Fibroblast of peridontal ligament (primary cell): ENCODE results near the gene KCNJ6.
A peak's percentile ranks its signal among the peaks of the same experiment; 100 is the strongest.

Experiments used
- DNase-seq: peaks from one replicate; pipeline ENCODE4 v3.0.0-alpha.2; 2010; ENCODE audit errors: extremely low read depth

The KCNJ6 gene

DNA sequence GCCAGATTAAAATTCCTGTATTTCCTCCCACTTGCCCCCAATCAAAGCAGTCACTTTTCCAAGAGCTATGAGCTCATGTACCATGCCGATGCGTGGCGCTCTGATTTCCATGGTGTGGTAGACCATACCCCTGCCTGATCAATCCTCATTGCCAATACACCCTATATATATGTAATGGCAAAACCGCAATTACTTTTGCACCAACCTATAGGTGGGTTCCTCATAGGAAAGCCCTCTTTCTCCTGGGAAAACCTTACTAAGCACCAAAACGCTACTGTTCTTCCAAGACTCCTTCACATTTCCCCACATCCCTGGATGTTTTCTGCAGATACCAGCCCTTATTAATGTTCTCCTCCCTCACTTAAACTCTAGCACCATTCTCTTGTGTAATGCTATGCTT lies 11.0 kb downstream of the KCNJ6 start:
- no peak for DNase-seq

DNA sequence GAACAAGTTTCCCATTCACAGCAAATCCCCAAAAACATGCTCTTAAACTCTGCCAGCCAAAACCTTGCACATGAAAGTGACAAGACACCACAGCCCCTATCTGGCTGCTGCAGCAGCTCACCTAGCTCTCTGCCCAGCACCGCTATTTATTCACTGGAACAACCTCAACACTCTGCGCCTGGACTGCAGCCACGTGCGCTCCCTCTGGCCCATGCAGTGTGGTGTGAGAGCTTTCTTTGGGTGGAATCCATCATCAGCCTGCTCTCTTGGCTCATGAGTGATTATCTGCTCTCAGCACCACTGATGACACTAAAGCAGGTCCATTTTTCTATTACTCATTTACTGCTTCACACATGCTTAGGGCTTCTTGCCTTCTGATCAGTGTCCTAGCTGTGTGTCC lies 11.4 kb downstream of the KCNJ6 start:
- DNase-seq = no peak

DNA sequence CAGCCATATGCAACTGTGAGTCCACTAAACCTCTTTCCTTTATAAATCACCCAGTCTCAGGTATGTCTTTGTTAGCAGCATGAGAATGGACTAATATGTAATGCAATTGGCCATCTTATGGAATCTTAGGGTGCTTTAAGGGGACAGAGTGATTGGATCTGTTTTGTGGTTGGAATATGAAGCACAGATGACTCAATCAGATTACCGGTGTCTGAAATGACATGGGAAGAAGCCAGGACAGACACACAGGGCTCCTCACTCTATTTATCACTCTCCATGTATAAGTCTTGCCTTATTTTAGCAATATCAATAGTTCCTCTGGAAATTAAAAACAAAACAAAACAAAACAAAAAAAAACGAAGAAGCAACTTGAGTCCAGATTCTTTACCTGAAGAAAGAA lies 12.9 kb downstream of the KCNJ6 start:
- no peak for DNase-seq

DNA sequence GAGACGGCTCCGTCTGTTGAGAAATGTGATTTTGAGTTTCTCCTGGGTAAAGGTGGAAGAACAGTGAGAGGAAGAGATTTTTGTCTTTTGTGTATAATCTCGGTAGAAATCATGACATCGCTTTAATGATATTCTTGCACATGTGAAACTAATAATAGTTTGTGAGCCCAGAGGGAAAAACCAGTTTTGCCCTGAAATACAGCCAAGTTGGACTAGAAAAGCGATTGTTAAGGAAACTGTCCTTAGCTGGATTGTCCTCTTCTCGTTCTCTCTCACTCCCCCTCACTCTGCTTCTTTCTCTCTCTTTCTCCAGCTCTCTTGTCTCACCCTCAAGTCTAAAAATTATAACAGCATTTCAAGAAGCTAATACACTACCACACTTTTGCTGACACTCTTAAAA lies 17.1 kb downstream of the KCNJ6 start:
- DNase-seq = peak; percentile 19

DNA sequence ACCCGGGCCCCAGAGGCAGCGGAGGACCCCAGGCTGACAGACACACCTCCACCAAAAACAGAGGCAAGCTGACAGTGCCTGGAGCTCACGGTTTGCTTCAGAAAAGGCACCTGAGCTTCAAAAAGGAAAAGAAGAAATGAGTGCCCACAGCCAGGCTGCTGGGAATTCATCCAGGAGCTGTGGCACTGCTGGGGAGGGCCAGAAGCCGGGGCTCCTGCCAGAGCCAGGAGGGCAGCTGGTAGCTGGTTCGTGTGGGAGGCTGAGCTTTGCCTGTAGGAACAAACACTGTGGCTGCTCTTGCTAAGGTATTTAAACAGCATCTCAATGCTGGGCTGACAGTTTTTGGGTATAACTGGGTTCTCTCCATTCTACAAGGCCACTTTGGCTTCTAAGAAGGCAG lies 19.5 kb downstream of the KCNJ6 start:
- DNase-seq = no peak

DNA sequence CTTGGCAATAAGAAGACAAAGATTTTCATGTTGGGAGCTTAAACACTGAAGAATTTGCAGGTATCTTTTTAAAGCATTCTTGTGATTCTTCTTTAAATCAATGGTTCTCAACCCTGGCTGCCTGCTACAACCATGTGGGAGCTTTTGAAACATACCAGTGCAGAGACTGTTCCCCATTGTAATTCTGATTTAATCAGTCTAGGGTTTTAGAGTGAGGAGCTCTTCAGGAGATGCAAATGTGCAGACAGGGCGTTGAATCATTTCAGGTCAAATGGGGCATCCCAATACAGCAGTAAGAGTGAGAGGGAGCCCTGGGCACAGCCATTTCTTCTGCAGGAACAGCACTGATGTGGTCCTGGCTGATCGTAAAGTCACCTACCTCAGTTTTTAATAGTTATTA lies 24.3 kb downstream of the KCNJ6 start:
- no peak for DNase-seq

DNA sequence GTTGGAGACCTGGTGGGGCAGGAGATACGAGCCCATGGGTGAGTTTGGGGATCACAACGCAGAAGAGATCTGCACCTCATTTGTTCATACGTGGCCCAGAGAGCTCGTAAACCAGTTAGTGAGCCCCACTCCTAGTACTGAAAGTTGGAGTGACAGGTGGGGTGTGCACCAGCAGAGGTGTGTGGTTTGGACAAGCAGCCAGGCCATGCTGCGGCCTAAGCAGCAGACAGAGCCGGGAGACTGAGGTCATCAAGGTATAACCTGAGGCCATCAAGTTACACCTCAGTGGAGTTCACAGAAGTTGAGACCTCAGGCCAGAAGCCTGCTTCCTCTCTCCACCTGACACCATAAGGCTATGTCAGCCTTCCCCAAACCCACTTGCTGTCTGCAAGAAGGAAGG lies 27.6 kb downstream of the KCNJ6 start:
- DNase-seq = no peak

DNA sequence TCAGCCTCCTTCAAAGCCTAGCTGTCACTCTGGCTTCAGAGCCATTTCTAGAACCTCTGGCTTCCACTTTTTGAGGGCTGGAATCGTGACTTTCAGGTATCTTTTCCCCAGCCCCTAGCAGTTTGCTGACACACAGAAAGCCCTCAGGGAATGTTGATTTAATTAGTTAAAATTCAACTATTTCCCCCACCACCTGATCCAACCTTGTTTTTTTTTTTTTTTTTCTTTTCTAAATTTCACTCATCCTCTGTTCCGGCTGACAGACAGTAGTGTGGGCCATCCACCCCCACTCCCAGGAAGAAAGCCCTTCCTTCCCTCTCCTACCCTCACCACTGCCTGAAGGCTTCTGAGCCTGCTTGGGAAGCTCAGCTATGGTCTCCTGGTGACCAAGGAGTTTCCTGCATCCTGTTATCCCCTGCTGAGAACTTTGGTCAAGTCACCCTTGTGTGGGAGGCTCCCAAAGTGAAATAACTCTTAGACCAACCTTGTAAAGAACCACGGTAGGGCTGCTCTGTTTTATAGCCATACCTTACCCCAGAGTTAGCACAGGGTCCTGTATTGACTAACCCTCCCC lies 29.4 kb downstream of the KCNJ6 start:
- DNase-seq = no peak

DNA sequence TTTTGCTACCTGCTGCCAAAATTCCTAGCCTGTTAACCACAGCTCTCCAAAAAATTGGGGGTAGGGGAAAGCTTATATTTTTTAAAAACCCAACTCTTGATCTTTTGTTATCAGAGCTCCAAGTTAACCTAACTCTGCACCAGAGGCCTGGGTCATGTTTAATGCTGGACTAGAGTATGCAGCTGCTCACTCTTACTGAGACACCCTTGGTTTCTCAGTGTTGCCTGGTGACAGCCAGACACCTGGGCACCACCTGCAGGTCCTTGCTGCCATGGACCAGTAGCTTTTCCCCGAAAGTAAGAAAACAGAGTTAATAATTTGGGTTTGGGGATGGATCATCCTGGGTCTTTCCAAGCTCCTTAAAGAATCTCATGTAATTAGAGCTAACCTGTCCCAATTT lies 30.1 kb downstream of the KCNJ6 start:
- DNase-seq = no peak

DNA sequence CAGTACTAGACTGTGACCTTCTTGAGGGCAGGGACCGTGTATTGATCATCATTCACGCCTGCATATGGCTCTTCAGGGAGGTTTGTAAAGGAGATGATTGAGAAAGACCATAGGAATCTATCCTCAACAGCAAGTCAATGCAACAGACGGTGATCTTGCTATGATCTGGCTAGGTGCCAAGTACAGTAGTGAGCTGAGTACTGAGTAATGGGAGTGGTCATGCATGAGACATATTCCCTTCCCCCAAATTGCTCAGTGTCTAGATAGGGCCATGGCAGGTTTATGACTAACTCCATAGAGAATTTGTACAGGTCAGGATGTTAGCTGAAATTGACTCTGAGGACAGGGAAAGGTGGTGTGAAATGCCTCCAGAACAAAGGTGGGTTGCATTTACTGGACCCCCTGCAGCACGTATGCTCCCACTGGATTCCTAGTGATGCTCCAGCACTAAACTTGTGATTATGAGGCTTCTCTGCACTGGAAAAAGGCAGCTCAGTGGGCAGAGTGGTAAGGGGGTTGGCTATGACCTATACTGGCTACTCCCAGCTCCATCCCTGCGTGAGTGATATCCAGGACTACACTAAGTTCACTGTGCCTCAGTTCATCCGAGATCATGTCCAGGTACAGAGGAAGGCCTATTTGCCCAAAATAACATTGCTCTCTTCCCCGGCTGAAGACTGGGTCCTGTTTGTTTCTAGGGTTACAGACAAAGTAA lies 37.2 kb downstream of the KCNJ6 start:
- DNase-seq = peak; percentile 19

DNA sequence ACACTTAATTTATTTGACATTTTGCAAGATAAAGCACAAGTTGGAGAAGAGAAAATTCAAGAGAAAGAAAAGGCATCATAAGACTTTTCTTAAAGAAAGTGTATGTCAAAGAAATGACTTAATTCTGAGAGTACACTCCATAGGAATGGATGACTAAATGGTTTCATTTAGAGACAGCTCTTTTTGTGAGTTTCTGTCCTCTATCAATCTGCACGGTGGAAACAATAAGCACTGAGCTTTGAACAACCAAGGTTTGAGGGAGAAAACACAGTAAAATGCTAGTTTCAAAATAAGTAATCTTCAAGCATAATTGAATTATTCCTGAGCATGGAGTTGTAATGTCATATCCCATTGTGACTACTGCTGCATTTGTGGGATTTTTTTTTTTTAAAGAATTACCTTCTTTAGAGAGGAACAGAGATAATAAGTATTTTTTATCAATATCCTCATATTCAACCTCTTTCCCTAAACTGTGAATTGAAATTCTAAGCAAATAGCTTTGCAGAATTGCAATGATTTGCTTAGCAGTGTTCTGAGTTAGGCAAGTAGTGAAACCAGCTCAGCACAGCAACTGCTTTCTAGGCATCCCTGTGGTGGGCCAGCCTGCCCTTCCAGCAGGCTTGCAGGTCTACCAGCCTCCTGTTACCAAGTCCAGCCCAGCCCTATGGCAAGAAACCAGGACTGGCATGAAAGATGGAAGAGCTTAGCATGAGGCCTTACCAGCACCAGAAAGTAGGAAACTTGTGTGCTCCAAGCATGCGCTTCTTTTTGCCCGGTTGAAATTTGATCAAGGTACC lies 38.2 kb downstream of the KCNJ6 start:
- no peak for DNase-seq

DNA sequence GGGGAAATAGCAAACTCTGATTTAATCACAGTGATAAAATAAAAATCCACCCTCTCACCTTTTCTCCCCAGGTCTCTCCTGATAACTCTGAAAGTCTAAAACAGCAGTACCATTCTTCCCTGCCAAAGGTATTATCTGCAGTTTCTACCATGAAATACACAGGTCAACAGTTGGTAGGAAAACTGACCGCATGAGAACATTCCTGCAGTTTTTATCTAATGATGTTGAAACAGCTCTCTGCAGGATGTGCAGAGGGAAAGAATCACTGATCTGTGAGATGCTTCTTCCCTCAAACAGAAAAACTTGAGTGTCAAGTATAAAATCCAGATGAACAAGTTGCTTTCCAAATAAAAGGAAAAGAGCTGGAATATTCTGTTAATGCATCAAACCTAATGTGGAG lies 39.1 kb downstream of the KCNJ6 start:
- DNase-seq = no peak

DNA sequence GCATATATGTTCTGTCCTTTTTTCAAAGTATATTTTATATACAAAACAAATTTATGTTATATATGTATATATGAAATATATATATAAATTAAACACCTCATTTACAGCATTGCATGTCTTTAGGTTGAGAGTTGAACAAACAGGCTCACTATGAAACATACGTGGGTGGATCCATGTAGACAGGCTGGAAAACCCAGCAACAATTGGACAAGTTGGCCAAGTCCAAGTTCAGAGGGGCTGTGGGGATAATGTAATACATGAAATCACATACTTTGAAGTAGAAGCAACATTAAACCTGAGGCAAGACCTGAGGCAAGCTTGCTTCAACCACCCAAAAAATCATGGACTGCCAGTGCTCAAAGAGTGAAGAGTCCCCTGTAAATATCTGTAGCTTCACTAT lies 39.7 kb downstream of the KCNJ6 start:
- no peak for DNase-seq

DNA sequence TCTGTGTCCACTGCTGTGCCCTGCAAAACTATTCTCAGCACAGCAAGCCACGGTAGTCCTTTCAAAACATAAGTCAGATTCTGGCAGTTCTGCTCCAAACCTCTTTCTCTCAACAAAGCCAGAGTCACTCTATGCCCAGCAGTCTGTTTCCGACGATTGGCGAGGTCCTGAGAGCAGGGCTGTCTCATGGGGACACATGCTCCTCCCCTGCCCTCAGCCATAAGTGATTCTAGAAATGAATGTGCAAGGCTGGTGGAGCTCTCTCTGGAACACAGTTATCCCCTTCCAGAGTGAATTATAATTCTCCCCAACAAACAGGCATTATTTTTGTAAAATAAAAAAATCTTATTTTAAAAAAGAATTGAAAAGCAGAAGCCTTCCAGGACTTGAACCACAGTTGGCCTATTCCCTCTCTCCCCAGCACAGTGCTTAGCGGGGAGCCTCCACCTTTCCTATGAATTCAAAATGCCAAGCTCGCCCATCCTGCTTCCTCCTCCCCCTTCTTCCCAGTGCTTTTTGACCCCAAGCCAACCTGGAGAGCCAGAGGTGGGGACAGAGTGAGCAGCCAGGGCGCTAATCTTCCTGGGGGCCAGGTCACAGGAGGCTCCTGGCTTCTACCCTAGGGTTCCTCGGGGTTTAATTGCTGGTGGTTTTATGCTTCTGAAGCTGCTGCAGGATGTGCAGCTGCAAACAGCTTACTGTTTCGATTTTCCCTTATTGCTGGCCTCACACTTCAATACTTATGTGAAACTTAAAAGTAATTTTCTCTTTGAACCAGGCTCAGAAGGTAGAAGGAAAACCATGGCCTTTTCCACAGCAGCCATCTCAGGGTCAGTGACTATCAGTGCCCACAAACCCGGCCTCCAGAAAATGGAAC lies 41.1 kb downstream of the KCNJ6 start:
- no peak for DNase-seq

DNA sequence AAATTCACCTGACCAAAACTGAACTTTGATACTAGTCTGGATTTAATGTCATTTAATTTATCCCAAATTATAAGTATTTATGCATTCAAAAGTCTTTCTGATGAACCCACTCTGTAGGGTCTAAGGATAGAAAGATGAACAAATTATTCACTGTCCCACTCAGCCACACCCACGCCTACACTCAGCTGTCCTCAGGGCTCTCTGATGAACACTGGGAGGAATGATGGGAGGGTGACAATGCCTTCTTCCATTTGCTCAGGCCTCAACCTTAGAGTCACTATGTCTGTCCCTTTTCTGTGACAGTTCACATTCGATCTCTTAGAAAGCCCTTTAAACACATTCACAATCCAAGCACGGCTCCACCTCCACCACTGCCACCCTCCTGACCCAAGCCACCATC lies 41.8 kb downstream of the KCNJ6 start:
- no peak for DNase-seq

DNA sequence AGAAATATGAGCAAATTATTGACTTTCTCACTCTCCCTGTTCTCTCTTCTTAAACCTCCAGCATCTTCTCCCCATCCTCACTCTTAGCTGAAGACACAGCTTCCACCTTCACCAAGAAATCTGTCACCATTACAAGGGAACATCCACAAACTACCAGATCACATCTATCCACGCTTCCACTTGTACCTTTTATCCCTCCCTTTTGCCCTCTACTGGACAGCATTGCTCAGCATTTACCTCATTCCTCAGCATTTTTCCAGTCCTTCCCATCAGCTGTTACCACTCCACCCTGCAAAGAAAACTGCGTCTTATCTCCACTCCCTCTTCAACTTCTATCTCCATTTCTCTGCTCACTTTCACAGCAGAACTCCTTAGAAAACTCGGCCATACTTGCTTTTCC lies 42.6 kb downstream of the KCNJ6 start:
- DNase-seq = no peak

DNA sequence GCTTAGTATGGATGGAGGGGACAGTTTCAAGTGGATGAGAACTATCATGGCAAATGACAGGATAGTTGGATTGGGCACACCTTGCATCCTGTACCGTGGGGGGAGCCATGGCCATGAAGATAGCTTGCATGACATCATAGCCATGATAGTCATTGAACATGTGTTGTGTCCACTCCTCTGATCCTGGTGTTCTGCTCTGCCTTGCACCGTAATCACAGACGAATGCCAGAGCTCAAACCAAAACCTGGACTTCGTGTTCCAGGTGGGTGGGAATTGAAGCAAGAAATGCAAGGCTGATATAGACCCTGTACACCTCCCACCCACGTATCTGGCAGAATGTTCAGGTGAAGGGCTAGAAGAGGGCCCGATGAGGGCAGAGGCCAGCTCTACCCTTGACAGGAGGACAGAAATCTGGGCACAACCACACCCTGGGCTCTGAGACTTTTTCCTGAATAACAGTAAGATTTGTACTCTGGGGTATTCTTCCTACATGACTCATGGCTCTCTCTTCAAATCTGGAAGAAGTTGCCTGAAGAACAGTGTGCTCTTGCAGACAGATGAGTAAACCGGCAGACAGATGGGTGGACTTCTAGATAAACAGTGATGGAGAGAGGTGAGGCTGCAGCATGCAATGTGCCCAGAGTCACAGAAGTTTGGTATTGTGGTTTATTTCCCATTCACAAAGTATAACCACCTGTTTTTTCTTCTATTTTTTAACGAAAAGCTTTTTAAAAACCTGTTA lies 45.0 kb downstream of the KCNJ6 start:
- DNase-seq = peak; percentile 70

DNA sequence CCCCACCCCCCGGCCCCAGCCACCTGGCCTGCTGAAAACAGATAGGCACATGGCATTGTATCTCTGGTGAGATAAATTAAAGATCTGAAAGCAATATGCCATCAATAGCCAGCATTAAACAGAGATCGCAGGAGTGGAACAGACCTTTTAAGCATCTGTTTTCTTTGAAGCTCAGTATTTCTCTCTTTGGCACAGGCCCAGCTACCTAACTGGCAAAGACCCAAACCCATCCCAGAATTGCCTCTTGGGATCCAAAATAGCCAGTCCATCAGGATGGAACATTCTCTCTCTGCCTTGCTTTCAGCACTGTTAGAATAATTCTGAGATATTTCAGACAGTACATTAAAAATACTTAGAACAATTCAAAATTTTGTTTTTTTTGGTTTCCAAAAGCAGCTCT lies 46.0 kb downstream of the KCNJ6 start:
- no peak for DNase-seq

DNA sequence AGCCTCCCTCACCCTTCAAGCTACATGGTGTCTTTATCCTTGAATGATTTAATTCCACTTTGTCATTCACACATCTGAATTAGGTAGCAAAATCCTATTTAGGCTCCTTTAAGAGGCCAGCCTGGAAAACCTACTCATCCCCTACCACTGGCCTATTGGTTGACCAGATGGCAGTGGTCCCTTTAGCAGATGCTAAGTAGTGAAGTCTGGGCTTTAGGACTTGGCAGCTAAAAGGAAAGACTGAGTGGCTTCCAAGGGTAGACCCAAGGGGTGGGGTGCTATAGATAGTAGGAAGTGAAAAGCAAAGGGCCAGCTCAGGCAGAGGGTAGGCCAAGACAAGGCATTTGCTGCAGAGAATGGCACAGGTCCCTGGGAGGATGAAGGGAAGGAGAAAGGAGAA lies 46.6 kb downstream of the KCNJ6 start:
- no peak for DNase-seq

DNA sequence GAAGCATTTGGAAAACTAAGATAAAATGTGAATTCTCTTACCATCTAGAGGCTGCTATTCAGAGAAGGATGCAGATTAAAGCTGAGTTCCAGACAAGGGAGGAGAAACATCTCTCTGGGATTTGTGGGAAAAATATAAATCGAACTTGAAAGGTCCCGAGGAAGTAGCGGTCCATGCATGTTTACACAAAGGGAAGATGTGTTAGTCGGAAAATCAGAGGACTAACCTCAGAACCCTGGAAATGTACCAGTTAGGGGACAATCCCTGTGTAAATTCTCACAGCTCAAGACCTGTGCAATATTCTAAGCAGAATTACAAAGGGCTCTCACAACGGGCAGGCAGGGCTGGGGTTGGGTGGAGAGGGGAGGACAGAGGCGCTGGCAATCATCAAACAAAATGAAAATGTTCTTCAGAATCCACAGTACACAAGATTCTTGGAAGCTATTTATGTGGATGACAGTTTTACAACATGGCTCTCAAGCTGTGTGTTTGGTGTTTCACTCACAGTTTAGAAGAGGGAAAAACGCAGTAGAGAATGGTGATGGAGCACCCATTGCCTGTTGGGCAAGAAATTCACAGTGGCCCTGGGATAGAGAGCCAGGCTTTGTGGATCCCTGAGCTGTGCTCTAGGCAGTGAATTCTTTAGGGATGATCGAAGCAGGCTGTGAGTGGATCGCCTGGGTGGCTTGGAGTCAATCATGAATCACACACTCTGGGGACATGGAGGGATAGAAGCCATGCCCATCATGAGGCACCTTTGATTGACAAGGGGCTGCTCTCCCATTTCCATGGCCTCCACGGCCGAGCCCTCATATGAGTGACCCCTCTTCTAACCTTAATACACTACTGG lies 47.6 kb downstream of the KCNJ6 start:
- peak; percentile 61 for DNase-seq

DNA sequence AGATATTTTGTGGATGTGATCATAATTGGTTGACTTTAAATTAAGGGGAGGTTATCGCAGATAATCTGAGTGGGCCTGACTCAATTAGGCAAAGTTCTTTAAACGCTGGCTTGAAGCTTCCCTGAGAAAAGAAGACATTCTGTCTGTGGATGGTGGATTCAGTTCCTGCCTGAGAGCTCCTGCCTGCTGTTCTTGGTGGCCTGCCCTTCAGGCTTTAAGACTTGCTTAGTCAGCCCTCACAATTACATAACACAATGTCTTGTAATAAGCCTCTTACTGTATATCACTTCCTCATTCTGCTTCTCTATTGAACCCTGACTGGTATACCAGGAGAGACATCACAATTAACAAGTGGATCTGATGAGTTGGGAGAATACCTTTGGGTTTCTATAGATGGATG lies 50.2 kb downstream of the KCNJ6 start:
- peak; percentile 29 for DNase-seq
